Measurements from ENCODE around the gene CRCP. TPM values are rescaled to one million over a fixed set of nuclear protein-coding genes. Genes with fewer than 3 reads are reported as not detected.
"Not testable (repeated sequence)": the region's sequence is repeated elsewhere in the genome, so short reads cannot be mapped to it uniquely, and the experiment has no call there.

CRCP gene
- polyA plus RNA-seq, 2 of the 4 experiments (the other 2 are of a cell fraction): 33.1 to 40.3 TPM

DNA sequence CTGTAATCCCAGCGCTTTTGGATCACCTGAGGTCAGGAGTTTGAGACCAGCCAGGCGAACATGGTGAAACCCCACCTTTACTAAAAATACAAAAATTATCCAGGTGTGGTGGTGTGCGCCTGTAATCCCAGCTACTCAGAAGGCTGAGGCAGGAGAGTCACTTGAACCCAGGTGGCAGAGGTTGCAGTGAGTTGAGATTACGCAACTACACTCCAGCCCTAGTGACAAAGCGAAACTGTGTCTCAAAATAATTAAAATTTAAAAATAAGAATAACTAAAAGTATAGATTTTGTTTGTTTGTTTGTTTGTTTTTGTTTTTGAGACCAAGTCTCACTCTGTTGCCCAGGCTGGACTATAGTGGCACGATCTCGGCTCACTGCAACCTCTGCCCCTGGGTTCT lies 41.4 kb downstream of the CRCP start:
- H3K9me3 ChIP-seq; H3K4me3 ChIP-seq; DNase-seq (ENCODE audit: low read depth in 1 of 2, low spot score in 1 of 2); POLR2A ChIA-PET; H3K4me1 ChIP-seq; H3K4me2 ChIP-seq; ATAC-seq; H3K27ac ChIP-seq; FAIRE-seq: not testable (repeated sequence)
- TF ChIP-seq CEBPB (IDR thresholded peaks at IDR 0.05): peak; percentile 63 to 67; a peak in 3 of 4 replicates
- CTCF ChIA-PET: interaction anchor here (1.9 kb wide), 1 partner anchor 10 kb away, joined by 4 read pairs; no protein-coding TSS in a partner anchor
- WGBS (ENCODE audit: missing lambda C conversion rate): 95% methylated on average over 7 of the region's 7 CpGs

DNA sequence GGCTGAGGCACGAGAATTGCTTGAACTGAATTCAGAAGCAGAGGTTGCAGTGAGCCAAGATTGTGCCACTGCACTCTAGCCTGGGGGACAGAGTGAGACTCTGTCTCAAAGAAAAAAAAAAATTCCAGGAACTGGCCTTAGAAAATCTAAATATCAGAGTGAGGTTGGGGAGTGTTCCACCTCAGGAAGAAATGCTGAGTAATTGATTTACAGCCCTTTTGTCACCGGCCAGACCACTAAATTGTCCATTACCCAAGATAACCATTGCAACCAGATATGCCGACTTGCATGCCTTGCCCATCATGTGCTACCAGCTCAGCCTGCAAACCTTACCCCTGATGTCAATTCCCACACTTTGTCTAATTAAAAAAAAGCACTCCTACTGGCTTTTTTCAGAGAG lies 42.4 kb downstream of the CRCP start:
- DNase-seq (ENCODE audit: low read depth in 1 of 2, low spot score in 1 of 2): no peak
- Histone ChIP-seq H3K27ac (no peak overlapping the region), H3K4me2 (no peak overlapping the region), H3K4me1 (no peaks in the 10 kb centered on the region), H3K9me3 (no peaks in the 10 kb centered on the region), H3K4me3 (no peak overlapping the region)
- no peak; a peak in 1 of 6 replicates for ATAC-seq
- TF ChIP-seq CBX8 (IDR thresholded peaks at IDR 0.05): no peak
- no peak for TF ChIP-seq TFCP2L1 (CRISPR knock-in tag; IDR thresholded peaks at IDR 0.05)
- TF ChIP-seq MAFK (IDR thresholded peaks at IDR 0.05; ENCODE audit: partially characterized antibody): peak; percentile 86
- no peak for TF ChIP-seq CBX2 (IDR thresholded peaks at IDR 0.05; ENCODE audit: borderline replicate concordance, low read depth)
- no peak for TF ChIP-seq SREBF2 (IDR thresholded peaks at IDR 0.05)
- no peak for TF ChIP-seq CHD4 (IDR thresholded peaks at IDR 0.05; ENCODE audit: borderline replicate concordance)
- ChIA-PET CTCF (interaction anchor here (1.2 kb wide), 1 partner anchor 126 kb away, joined by 4 read pairs; no protein-coding TSS in a partner anchor), POLR2A (no interaction called here)
- FAIRE-seq: no peak
- WGBS (ENCODE audit: missing lambda C conversion rate): 84% methylated on average over 3 of the region's 3 CpGs

DNA sequence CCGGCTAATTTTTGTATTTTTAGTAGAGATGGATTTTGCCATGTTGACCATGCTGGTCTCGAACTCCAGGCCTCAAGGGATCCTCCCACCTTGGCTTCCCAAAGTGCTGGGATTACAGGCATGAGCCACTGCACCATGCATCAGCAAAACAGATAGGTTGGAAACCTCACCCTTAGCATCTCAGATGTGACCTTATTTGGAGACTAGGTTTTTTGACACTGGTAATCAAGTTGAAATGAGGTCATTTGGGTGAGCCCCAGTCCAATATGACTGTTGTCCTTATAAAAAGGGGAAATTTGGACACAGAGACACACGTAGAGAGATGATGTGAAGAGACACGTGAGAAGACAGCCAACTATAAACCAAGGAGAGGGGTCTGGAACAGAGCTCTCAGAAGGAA lies 48.0 kb downstream of the CRCP start:
- ATAC-seq: no peak
- FAIRE-seq: no peak
- POLR2A ChIA-PET: no interaction called here
- H3K4me2 ChIP-seq: no peak overlapping the region
- CTCF ChIA-PET: interaction anchor here (0.6 to 1.2 kb wide), 3 partner anchors 13 to 132 kb away, joined by 3 read pairs; no protein-coding TSS in a partner anchor
- TF ChIP-seq RARB (CRISPR knock-in tag; IDR thresholded peaks at IDR 0.05): no peak
- TF ChIP-seq HDAC2 (IDR thresholded peaks at IDR 0.05): no peak
- no peak for TF ChIP-seq RNF2 (IDR thresholded peaks at IDR 0.05; ENCODE audit: borderline replicate concordance, low read depth)
- TF ChIP-seq ZC3H11A (IDR thresholded peaks at IDR 0.05): no peak
- no peak for TF ChIP-seq CBX8 (IDR thresholded peaks at IDR 0.05)
- no peak for TF ChIP-seq TP53 (CRISPR knock-in tag; IDR thresholded peaks at IDR 0.05)
- TF ChIP-seq RAD21 (conservative IDR thresholded peaks at IDR 0.05 in 1 of 2, IDR thresholded peaks at IDR 0.05 in 1 of 2): no peak
- H3K27ac ChIP-seq: no peak overlapping the region
- DNase-seq (ENCODE audit: low read depth in 1 of 2, low spot score in 1 of 2): no peak
- H3K4me3 ChIP-seq: no peak overlapping the region
- H3K9me3 ChIP-seq: no peaks in the 10 kb centered on the region
- WGBS (ENCODE audit: missing lambda C conversion rate): 89% methylated on average over 4 of the region's 4 CpGs
- peaks cover under 1% of the 10 kb centered on the region for H3K4me1 ChIP-seq

DNA sequence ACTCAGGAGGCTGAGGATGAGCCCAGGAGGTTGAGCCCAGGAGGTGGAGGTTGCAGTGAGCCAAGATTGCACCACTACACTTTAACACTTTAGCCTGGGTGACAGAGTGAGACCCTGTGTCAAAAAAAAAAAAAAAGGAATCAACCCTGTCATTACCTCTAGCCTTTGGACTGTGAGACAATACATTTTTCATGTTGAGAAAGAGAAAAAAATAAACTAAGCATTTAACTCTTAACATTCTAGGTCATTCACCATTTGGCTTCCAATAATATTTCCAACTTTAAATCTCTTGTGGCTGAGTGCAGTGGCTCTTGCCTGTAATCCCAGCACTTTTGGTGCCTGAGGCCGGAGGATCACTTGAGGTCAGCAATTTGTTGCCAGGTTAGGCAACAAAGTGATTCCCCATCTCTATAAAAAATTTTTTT lies 48.6 kb downstream of the CRCP start:
- no peak overlapping the region for H3K27ac ChIP-seq
- H3K9me3 ChIP-seq: no peaks in the 10 kb centered on the region
- no peak overlapping the region for H3K4me2 ChIP-seq
- 95% methylated on average over 1 of the region's 1 CpG for WGBS (ENCODE audit: missing lambda C conversion rate)
- FAIRE-seq (no peak), DNase-seq (ENCODE audit: low read depth in 1 of 2, low spot score in 1 of 2) (no peak), ATAC-seq (0 out of 6 replicates have a peak, but pooled peaks of 1 of the 2 experiments have one; percentile 21)
- H3K4me3 ChIP-seq: no peak overlapping the region
- TF ChIP-seq ZSCAN20 (CRISPR knock-in tag; IDR thresholded peaks at IDR 0.05) (no peak), NPAS2 (CRISPR knock-in tag; IDR thresholded peaks at IDR 0.05; ENCODE audit: borderline replicate concordance) (no peak), ZNF302 (CRISPR knock-in tag; IDR thresholded peaks at IDR 0.05) (no peak), ZC3H11A (IDR thresholded peaks at IDR 0.05) (no peak), FOXS1 (CRISPR knock-in tag; IDR thresholded peaks at IDR 0.05) (no peak), EHMT2 (IDR thresholded peaks at IDR 0.05; ENCODE audit: low read depth) (no peak), MAFK (IDR thresholded peaks at IDR 0.05; ENCODE audit: partially characterized antibody) (no peak)
- TF ChIP-seq, protein P1, sequence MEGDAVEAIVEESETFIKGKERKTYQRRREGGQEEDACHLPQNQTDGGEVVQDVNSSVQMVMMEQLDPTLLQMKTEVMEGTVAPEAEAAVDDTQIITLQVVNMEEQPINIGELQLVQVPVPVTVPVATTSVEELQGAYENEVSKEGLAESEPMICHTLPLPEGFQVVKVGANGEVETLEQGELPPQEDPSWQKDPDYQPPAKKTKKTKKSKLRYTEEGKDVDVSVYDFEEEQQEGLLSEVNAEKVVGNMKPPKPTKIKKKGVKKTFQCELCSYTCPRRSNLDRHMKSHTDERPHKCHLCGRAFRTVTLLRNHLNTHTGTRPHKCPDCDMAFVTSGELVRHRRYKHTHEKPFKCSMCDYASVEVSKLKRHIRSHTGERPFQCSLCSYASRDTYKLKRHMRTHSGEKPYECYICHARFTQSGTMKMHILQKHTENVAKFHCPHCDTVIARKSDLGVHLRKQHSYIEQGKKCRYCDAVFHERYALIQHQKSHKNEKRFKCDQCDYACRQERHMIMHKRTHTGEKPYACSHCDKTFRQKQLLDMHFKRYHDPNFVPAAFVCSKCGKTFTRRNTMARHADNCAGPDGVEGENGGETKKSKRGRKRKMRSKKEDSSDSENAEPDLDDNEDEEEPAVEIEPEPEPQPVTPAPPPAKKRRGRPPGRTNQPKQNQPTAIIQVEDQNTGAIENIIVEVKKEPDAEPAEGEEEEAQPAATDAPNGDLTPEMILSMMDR (IDR thresholded peaks at IDR 0.05): no peak
- TF ChIP-seq, protein P2, sequence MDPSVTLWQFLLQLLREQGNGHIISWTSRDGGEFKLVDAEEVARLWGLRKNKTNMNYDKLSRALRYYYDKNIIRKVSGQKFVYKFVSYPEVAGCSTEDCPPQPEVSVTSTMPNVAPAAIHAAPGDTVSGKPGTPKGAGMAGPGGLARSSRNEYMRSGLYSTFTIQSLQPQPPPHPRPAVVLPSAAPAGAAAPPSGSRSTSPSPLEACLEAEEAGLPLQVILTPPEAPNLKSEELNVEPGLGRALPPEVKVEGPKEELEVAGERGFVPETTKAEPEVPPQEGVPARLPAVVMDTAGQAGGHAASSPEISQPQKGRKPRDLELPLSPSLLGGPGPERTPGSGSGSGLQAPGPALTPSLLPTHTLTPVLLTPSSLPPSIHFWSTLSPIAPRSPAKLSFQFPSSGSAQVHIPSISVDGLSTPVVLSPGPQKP (IDR thresholded peaks at IDR 0.05; ENCODE audit: low read depth, low read length): no peak
- TF ChIP-seq, protein P3, sequence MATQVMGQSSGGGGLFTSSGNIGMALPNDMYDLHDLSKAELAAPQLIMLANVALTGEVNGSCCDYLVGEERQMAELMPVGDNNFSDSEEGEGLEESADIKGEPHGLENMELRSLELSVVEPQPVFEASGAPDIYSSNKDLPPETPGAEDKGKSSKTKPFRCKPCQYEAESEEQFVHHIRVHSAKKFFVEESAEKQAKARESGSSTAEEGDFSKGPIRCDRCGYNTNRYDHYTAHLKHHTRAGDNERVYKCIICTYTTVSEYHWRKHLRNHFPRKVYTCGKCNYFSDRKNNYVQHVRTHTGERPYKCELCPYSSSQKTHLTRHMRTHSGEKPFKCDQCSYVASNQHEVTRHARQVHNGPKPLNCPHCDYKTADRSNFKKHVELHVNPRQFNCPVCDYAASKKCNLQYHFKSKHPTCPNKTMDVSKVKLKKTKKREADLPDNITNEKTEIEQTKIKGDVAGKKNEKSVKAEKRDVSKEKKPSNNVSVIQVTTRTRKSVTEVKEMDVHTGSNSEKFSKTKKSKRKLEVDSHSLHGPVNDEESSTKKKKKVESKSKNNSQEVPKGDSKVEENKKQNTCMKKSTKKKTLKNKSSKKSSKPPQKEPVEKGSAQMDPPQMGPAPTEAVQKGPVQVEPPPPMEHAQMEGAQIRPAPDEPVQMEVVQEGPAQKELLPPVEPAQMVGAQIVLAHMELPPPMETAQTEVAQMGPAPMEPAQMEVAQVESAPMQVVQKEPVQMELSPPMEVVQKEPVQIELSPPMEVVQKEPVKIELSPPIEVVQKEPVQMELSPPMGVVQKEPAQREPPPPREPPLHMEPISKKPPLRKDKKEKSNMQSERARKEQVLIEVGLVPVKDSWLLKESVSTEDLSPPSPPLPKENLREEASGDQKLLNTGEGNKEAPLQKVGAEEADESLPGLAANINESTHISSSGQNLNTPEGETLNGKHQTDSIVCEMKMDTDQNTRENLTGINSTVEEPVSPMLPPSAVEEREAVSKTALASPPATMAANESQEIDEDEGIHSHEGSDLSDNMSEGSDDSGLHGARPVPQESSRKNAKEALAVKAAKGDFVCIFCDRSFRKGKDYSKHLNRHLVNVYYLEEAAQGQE (IDR thresholded peaks at IDR 0.05): no peak
- TF ChIP-seq, protein P4, sequence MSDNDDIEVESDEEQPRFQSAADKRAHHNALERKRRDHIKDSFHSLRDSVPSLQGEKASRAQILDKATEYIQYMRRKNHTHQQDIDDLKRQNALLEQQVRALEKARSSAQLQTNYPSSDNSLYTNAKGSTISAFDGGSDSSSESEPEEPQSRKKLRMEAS (IDR thresholded peaks at IDR 0.05): no peak
- ChIA-PET POLR2A (no interaction called here), CTCF (interaction anchor here (0.6 to 1.2 kb wide), 2 partner anchors 13 to 132 kb away, joined by 3 read pairs; no protein-coding TSS in a partner anchor)
- peaks cover 7% of the 10 kb centered on the region for H3K4me1 ChIP-seq

All from A549 (cell line).